H1 (cell line): ENCODE measurements around the gene KLHDC4. TPM values are rescaled to one million over a fixed set of nuclear protein-coding genes. Genes with fewer than 3 reads are reported as not detected.
A peak's percentile ranks its signal among the peaks of the same experiment; 100 is the strongest.

ENCODE experiments used
- CTCF ChIA-PET: fragments of 300-600 bp; sonication (Branson Sonifier 250); formaldehyde crosslinking; loops from one replicate; lab custom pipeline; 2021; ENCODE audit not compliant: partially characterized antibody; lab: Charles Lee
- POLR2A ChIA-PET: fragments of 300-600 bp; sonication (Branson Sonifier 250); formaldehyde crosslinking; loops from one replicate; lab custom pipeline; 2021; ENCODE audit warnings: inconsistent platforms; ENCODE audit not compliant: partially characterized antibody; lab: Charles Lee
- DNase-seq, 2 experiments: peaks; one replicate each; pipeline versions ENCODE4 v3.0.0 to v3.0.0-alpha.2; 2010 to 2022; ENCODE audit warnings: low spot score in 2 of 2, low read depth in 1 of 2, mixed read lengths in 1 of 2
- FAIRE-seq: peaks from 2 replicates; lab custom pipeline; 2011; peaks lifted over from hg19 to GRCh38; lab: Jason Lieb, UNC
- H2AFZ ChIP-seq: 2 replicates; pipeline ENCODE4 v1.8.1; 2012; ENCODE audit warnings: low read length, inconsistent platforms
- H2AK5ac ChIP-seq: 2 replicates; pipeline ENCODE4 v1.6.1; 2013; ENCODE audit warnings: low read depth, low read length
- H2BK120ac ChIP-seq: replicated peaks from 2 replicates; pipeline ENCODE3; 2013; ENCODE audit warnings: low read depth, low read length, inconsistent platforms
- H2BK12ac ChIP-seq: 2 replicates; pipeline ENCODE4 v1.6.1; 2013; ENCODE audit warnings: low read depth, low read length
- H2BK15ac ChIP-seq: 2 replicates; pipeline ENCODE4 v1.6.1; 2013; ENCODE audit warnings: low read length
- H2BK20ac ChIP-seq: 2 replicates; pipeline ENCODE4 v1.6.1; 2013; ENCODE audit warnings: low read length
- H2BK5ac ChIP-seq: 2 replicates; pipeline ENCODE4 v1.6.1; 2013; ENCODE audit warnings: low read depth, low read length
- H3K14ac ChIP-seq: 2 replicates; pipeline ENCODE4 v1.6.1; 2013; ENCODE audit warnings: inconsistent platforms; ENCODE audit not compliant: insufficient read length
- H3K18ac ChIP-seq: 2 replicates; pipeline ENCODE4 v1.6.1; 2013; ENCODE audit warnings: low read length; ENCODE audit errors: extremely low read depth
- H3K23ac ChIP-seq: 2 replicates; pipeline ENCODE4 v1.6.1; 2013; ENCODE audit warnings: inconsistent platforms; ENCODE audit not compliant: insufficient read length
- H3K23me2 ChIP-seq: 2 replicates; pipeline ENCODE4 v1.6.1; 2013; ENCODE audit warnings: low read depth, low read length
- H3K27ac ChIP-seq: 2 replicates; pipeline ENCODE4 v1.6.1; 2011; ENCODE audit warnings: low read depth, low read length, inconsistent platforms
- H3K27me3 ChIP-seq, 4 experiments: replicated peaks in 1 of 4; 1 replicate in 1 of 4; 2 replicates in 3 of 4; pipeline versions ENCODE4 v1.6.1 to v1.8.1; 2011 to 2013; ENCODE audit warnings: low read length in 3 of 4, mild to moderate bottlenecking in 3 of 4, inconsistent platforms in 2 of 4, mixed read lengths in 2 of 4, moderate library complexity in 1 of 4; ENCODE audit not compliant: control insufficient read depth in 3 of 4, insufficient read depth in 3 of 4; ENCODE audit errors: extremely low read depth in 1 of 4
- H3K36me3 ChIP-seq, 4 experiments: 2 replicates each; pipeline versions ENCODE4 v1.6.1 to v1.8.1; 2011 to 2013; ENCODE audit warnings: mild to moderate bottlenecking in 4 of 4, low read length in 3 of 4, moderate library complexity in 2 of 4, control low read depth in 1 of 4, inconsistent platforms in 1 of 4; ENCODE audit not compliant: insufficient read depth in 4 of 4, control insufficient read depth in 2 of 4
- H3K4ac ChIP-seq: replicated peaks from 2 replicates; pipeline ENCODE3; 2013; ENCODE audit warnings: low read length, low read depth, mixed read lengths, inconsistent platforms; ENCODE audit not compliant: insufficient read length
- H3K4me1 ChIP-seq, 4 experiments: replicated peaks in 1 of 4; 1 replicate in 1 of 4; 2 replicates in 3 of 4; pipeline versions ENCODE4 v1.6.1 to v1.8.1; 2011 to 2013; ENCODE audit warnings: low read length in 3 of 4, inconsistent platforms in 2 of 4, mixed read lengths in 1 of 4; ENCODE audit not compliant: insufficient read depth in 4 of 4, control insufficient read depth in 3 of 4
- H3K4me2 ChIP-seq, 2 experiments: 2 replicates each; pipeline versions ENCODE4 v1.6.1 to v1.8.1; 2011 to 2013; ENCODE audit warnings: low read depth in 2 of 2, low read length in 2 of 2, control low read depth in 1 of 2, inconsistent platforms in 1 of 2, mild to moderate bottlenecking in 1 of 2; ENCODE audit not compliant: insufficient read depth in 1 of 2
- H3K4me3 ChIP-seq, 4 experiments: fragments of 200-600, 300-600 bp in 1 of 4; sonication (generic), shearing (Covaris generic), sonication (Bioruptor Twin) in 1 of 4; 2 replicates each; pipeline versions ENCODE4 v1.5.1 to v1.8.1; 2011 to 2016; ENCODE audit warnings: low read length in 4 of 4, low read depth in 3 of 4, control low read depth in 2 of 4, inconsistent platforms in 2 of 4, mild to moderate bottlenecking in 2 of 4, mixed read lengths in 1 of 4, moderate library complexity in 1 of 4; ENCODE audit not compliant: insufficient read depth in 2 of 4; ENCODE audit errors: extremely low read depth in 1 of 4
- H3K56ac ChIP-seq: replicated peaks from 2 replicates; pipeline ENCODE3; 2013; ENCODE audit warnings: low read depth, mild to moderate bottlenecking, mixed read lengths, low read length, inconsistent platforms; ENCODE audit not compliant: insufficient read length
- H3K79me1 ChIP-seq: 2 replicates; pipeline ENCODE4 v1.6.1; 2013; ENCODE audit warnings: low read depth, low read length, control low read depth
- H3K79me2 ChIP-seq, 2 experiments: 2 replicates each; pipeline versions ENCODE4 v1.6.1 to v1.8.1; 2012 to 2013; ENCODE audit warnings: low read length in 2 of 2, mild to moderate bottlenecking in 2 of 2, inconsistent platforms in 1 of 2; ENCODE audit not compliant: insufficient read depth in 2 of 2, control insufficient read depth in 1 of 2
- H3K9ac ChIP-seq, 4 experiments: replicated peaks in 1 of 4; 1 replicate in 1 of 4; 2 replicates in 3 of 4; pipeline versions ENCODE4 v1.6.1 to v1.8.1; 2011 to 2013; ENCODE audit warnings: low read depth in 3 of 4, low read length in 3 of 4, control low read depth in 2 of 4, mild to moderate bottlenecking in 2 of 4, moderate library complexity in 2 of 4, inconsistent platforms in 1 of 4; ENCODE audit errors: extremely low read depth in 1 of 4
- H3K9me3 ChIP-seq, 2 experiments: 2 replicates each; pipeline versions ENCODE4 v1.6.1 to v1.8.1; 2012 to 2013; ENCODE audit warnings: mild to moderate bottlenecking in 2 of 2, moderate library complexity in 2 of 2, control low read depth in 1 of 2, inconsistent platforms in 1 of 2, low read depth in 1 of 2, low read length in 1 of 2, mixed read lengths in 1 of 2; ENCODE audit not compliant: insufficient read depth in 2 of 2
- H4K20me1 ChIP-seq, 2 experiments: replicated peaks in 1 of 2; 2 replicates each; pipeline versions ENCODE3 to v1.8.1; 2011 to 2013; ENCODE audit warnings: inconsistent platforms in 2 of 2, low read length in 2 of 2, mild to moderate bottlenecking in 1 of 2; ENCODE audit not compliant: insufficient read depth in 2 of 2, control insufficient read depth in 1 of 2
- H4K5ac ChIP-seq: 2 replicates; pipeline ENCODE4 v1.6.1; 2013; ENCODE audit warnings: low read length, low read depth, mixed read lengths, inconsistent platforms; ENCODE audit not compliant: insufficient read length
- H4K8ac ChIP-seq: 2 replicates; pipeline ENCODE4 v1.8.0; 2013; ENCODE audit warnings: mild to moderate bottlenecking, moderate library complexity, low read length, inconsistent platforms; ENCODE audit not compliant: insufficient read depth; ENCODE audit errors: extremely low read depth
- H4K91ac ChIP-seq: replicated peaks from 2 replicates; pipeline ENCODE3; 2013; ENCODE audit warnings: low read length, mixed read lengths, inconsistent platforms; ENCODE audit not compliant: insufficient read length
- CBX5 ChIP-seq: fragments of 300-800, 300-1000 bp; sonication (generic); IDR thresholded peaks from 2 replicates; pipeline ENCODE4 v1.7.1; 2016; ENCODE audit warnings: antibody characterized with exemption, low read length, low read depth
- CTCF ChIP-seq, 3 experiments: IDR thresholded peaks; 1 replicate in 2 of 3; 2 replicates in 1 of 3; pipeline versions ENCODE4 v1.5.1 to v1.6.1; 2011; ENCODE audit warnings: low read length in 3 of 3, mild to moderate bottlenecking in 3 of 3, inconsistent platforms in 2 of 3, low read depth in 1 of 3, moderate library complexity in 1 of 3; ENCODE audit not compliant: insufficient read depth in 1 of 3; ENCODE audit errors: control extremely low read depth in 1 of 3
- WGBS, 2 experiments: shearing (Covaris generic) in 1 of 2; methylation state at CpG; one replicate each; pipeline versions ENCODE4 v1.1.6 to v1.1.7; 2013 to 2015; ENCODE audit warnings: low lambda C conversion rate in 2 of 2, mixed read lengths in 2 of 2, inconsistent platforms in 1 of 2, low coverage in 1 of 2, missing lambda C conversion rate in 1 of 2; ENCODE audit not compliant: insufficient replicate concordance in 2 of 2, insufficient coverage in 1 of 2, insufficient read length in 1 of 2; ENCODE audit errors: extremely low coverage in 1 of 2, missing lambda C conversion rate in 1 of 2; 5-methylcytosine and 5-hydroxymethylcytosine counted together
- polyA plus RNA-seq, 7 experiments: library from polyadenylated mRNA; depleted of rRNA in 3 of 7; stranded (reverse) in 5 of 7; unstranded in 2 of 7; fragments of >200 nt in 5 of 7; fragments of 200-250 nt in 2 of 7; gene quantifications; 1 replicate in 5 of 7; 2 replicates in 1 of 7; 4 replicates in 1 of 7; pipeline versions ENCODE4 v1.2.1 to v1.2.3, GENCODE V29; 2011 to 2013; ENCODE audit warnings: missing spikeins in 2 of 7, mixed read lengths in 2 of 7
- total RNA-seq: library from RNA; stranded (reverse); fragmentation: NEBNext Ultra II Directional; extraction: Animal tissue kit (Norgen Biotek cat#: 25700); gene quantifications from 2 replicates; pipeline ENCODE4 v1.2.1, GENCODE V29; 2021

Gene KLHDC4
- total and polyA plus RNA-seq, 2 of the 8 experiments (the other 6 are each of a cell fraction or from before 2014, with no cell fraction given): 23.7 to 63.9 TPM

- Histone ChIP-seq H3K27ac (no peak overlapping the region), H3K79me2 (no peaks in the 10 kb centered on the region), H3K4me2 (no peak overlapping the region), H2BK5ac (peak overlapping the region; percentile 61), H4K8ac (peak overlapping the region; percentile 95), H3K27me3 (no peaks in the 10 kb centered on the region), H4K91ac (peak overlapping the region; percentile 89), H3K14ac (no peak overlapping the region), H3K36me3 (no peaks in the 10 kb centered on the region), H3K9ac (no peak overlapping the region), H2AFZ (peak overlapping the region; percentile 14; the same call in 1 of the 2 replicates), H2BK12ac (peak overlapping the region; percentile 98), H2BK20ac (0 out of 2 replicates have a peak overlapping the region, but pooled peaks have one; percentile 72), H4K20me1 (no peaks in the 10 kb centered on the region), H2BK120ac (no peak overlapping the region), H2BK15ac (no peak overlapping the region), H2AK5ac (0 out of 2 replicates have a peak overlapping the region, but pooled peaks have one; percentile 5), H3K9me3 (no peaks in the 10 kb centered on the region), H3K23me2 (no peaks in the 10 kb centered on the region), H3K4me3 (no peak overlapping the region), H4K5ac (no peak overlapping the region), H3K18ac (no peak overlapping the region; the same call in 1 of the 2 replicates), H3K23ac (no peak overlapping the region), H3K4me1 (peaks cover 0 to 14% (median 0%) of the 10 kb centered on the region in 4 experiments; a peak in 2 of 7 replicates), H3K56ac (no peak overlapping the region), H3K4ac (peak overlapping the region; percentile 96), H3K79me1 (no peaks in the 10 kb centered on the region)
- FAIRE-seq (no peak), DNase-seq (peak in 1 of 2 experiments; percentile 61)
- CTCF ChIA-PET: interaction anchor here (0.7 to 2.5 kb wide), 13 partner anchors 10 to 68 kb away, joined by 3 to 13 read pairs (median 4); no protein-coding TSS in a partner anchor
- POLR2A ChIA-PET: interaction anchor here (0.7 to 6.0 kb wide), 14 partner anchors 9 to 62 kb away, joined by 3 to 30 read pairs (median 7); partner anchors contain the start of gene SLC7A5
- 83% methylated on average over 24 of the region's 25 CpGs; no CpG with 5 or more reads in 1 of the 2 experiments for WGBS, 2 experiments
- TF ChIP-seq CTCF (IDR thresholded peaks at IDR 0.05; ENCODE audit: control extremely low read depth in 1 of 3, insufficient read depth in 1 of 3, low read depth in 1 of 3, low read length in 3 of 3) (no peak), CBX5 (no peak)
Observed at GRCh38 chr16:87806641-87807546, 41.1 kb upstream of the KLHDC4 start.
